Memory B cell (primary cell): Measurements from ENCODE around the gene MAP2.

ENCODE experiments used
- ATAC-seq: fragments of 150-1000 bp; cut with Tn5 transposase; 2 replicates; pipeline ENCODE4 v1.10.0; 2021; ENCODE audit warnings: low read depth, mild to moderate bottlenecking, moderate library complexity
- DNase-seq, 2 donors: peaks; one replicate each; pipeline ENCODE4 v3.0.0; 2022; ENCODE audit warnings: low spot score in 2 of 2
- H3K27ac Mint-ChIP-seq: one replicate; pipeline ENCODE4 v1.8.0; 2022; ENCODE audit warnings: mild to moderate bottlenecking, moderate library complexity, mixed read lengths
- H3K27me3 Mint-ChIP-seq: one replicate; pipeline ENCODE4 v1.8.0; 2022; ENCODE audit warnings: mixed read lengths
- H3K36me3 Mint-ChIP-seq: one replicate; pipeline ENCODE4 v1.8.0; 2022; ENCODE audit warnings: mild to moderate bottlenecking, mixed read lengths
- H3K4me1 Mint-ChIP-seq: one replicate; pipeline ENCODE4 v1.8.0; 2022; ENCODE audit warnings: mixed read lengths
- H3K4me3 Mint-ChIP-seq: one replicate; pipeline ENCODE4 v1.8.0; 2022; ENCODE audit warnings: mild to moderate bottlenecking, moderate library complexity, mixed read lengths
- H3K9me3 Mint-ChIP-seq: one replicate; pipeline ENCODE4 v1.8.0; 2022; ENCODE audit warnings: mixed read lengths

Gene MAP2

GRCh38 chr2:209666296-209666695 is 242.4 kb downstream of the MAP2 start:
- H3K36me3 Mint-ChIP-seq: no peaks in the 10 kb centered on the region
- H3K4me3 Mint-ChIP-seq: no peak overlapping the region
- DNase-seq (no peak), ATAC-seq (no peak)
- H3K27me3 Mint-ChIP-seq: no peaks in the 10 kb centered on the region
- H3K9me3 Mint-ChIP-seq: no peaks in the 10 kb centered on the region
- H3K4me1 Mint-ChIP-seq: no peaks in the 10 kb centered on the region
- no peak overlapping the region for H3K27ac Mint-ChIP-seq

- Mint-ChIP-seq H3K4me1 (no peaks in the 10 kb centered on the region), H3K4me3 (no peak overlapping the region), H3K9me3 (peaks cover 2% of the 10 kb centered on the region), H3K36me3 (no peaks in the 10 kb centered on the region), H3K27me3 (no peaks in the 10 kb centered on the region), H3K27ac (no peak overlapping the region)
- no peak for ATAC-seq
- no peak for DNase-seq
These were observed 247.3 kb downstream of the MAP2 start for GRCh38 chr2:209671020-209671680.

GRCh38 chr2:209673811-209674210 is 250.0 kb downstream of the MAP2 start:
- ATAC-seq: no peak

GRCh38 chr2:209680596-209680995 is 256.7 kb downstream of the MAP2 start:
- no peak overlapping the region for H3K27ac Mint-ChIP-seq
- no peak overlapping the region for H3K4me3 Mint-ChIP-seq
- H3K9me3 Mint-ChIP-seq: peaks cover 3% of the 10 kb centered on the region
- ATAC-seq (no peak), DNase-seq (no peak)
- H3K4me1 Mint-ChIP-seq: no peaks in the 10 kb centered on the region
- H3K36me3 Mint-ChIP-seq: no peaks in the 10 kb centered on the region
- H3K27me3 Mint-ChIP-seq: no peaks in the 10 kb centered on the region

More at GRCh38 chr2:209673811-209674210, 250.0 kb downstream of the MAP2 start:
- DNase-seq: no peak
- no peaks in the 10 kb centered on the region for H3K36me3 Mint-ChIP-seq
- H3K9me3 Mint-ChIP-seq: peaks cover 3% of the 10 kb centered on the region
- no peaks in the 10 kb centered on the region for H3K27me3 Mint-ChIP-seq
- no peak overlapping the region for H3K4me3 Mint-ChIP-seq
- H3K27ac Mint-ChIP-seq: no peak overlapping the region
- H3K4me1 Mint-ChIP-seq: no peaks in the 10 kb centered on the region

GRCh38 chr2:209681201-209681735 is 257.4 kb downstream of the MAP2 start:
- ATAC-seq (no peak), DNase-seq (no peak)
- no peak overlapping the region for H3K27ac Mint-ChIP-seq
- no peaks in the 10 kb centered on the region for H3K36me3 Mint-ChIP-seq
- H3K4me3 Mint-ChIP-seq: no peak overlapping the region
- no peaks in the 10 kb centered on the region for H3K4me1 Mint-ChIP-seq
- no peaks in the 10 kb centered on the region for H3K9me3 Mint-ChIP-seq
- no peaks in the 10 kb centered on the region for H3K27me3 Mint-ChIP-seq

GRCh38 chr2:209682646-209683045 is 258.8 kb downstream of the MAP2 start:
- Mint-ChIP-seq H3K27ac (no peak overlapping the region), H3K4me1 (no peaks in the 10 kb centered on the region), H3K36me3 (no peaks in the 10 kb centered on the region), H3K9me3 (no peaks in the 10 kb centered on the region), H3K4me3 (no peak overlapping the region), H3K27me3 (no peaks in the 10 kb centered on the region)
- ATAC-seq (no peak), DNase-seq (no peak)

- H3K27ac Mint-ChIP-seq: no peak overlapping the region
- DNase-seq: no peak
- no peaks in the 10 kb centered on the region for H3K36me3 Mint-ChIP-seq
- no peaks in the 10 kb centered on the region for H3K27me3 Mint-ChIP-seq
- H3K9me3 Mint-ChIP-seq: no peaks in the 10 kb centered on the region
- H3K4me1 Mint-ChIP-seq: no peaks in the 10 kb centered on the region
- no peak overlapping the region for H3K4me3 Mint-ChIP-seq
- ATAC-seq: no peak
These were observed 261.5 kb downstream of the MAP2 start for GRCh38 chr2:209685340-209685739.

- no peak for DNase-seq
- ATAC-seq: no peak
- H3K9me3 Mint-ChIP-seq: no peaks in the 10 kb centered on the region
- H3K4me3 Mint-ChIP-seq: no peak overlapping the region
- no peaks in the 10 kb centered on the region for H3K27me3 Mint-ChIP-seq
- no peaks in the 10 kb centered on the region for H3K4me1 Mint-ChIP-seq
- no peaks in the 10 kb centered on the region for H3K36me3 Mint-ChIP-seq
- H3K27ac Mint-ChIP-seq: no peak overlapping the region
These were observed 262.1 kb downstream of the MAP2 start for GRCh38 chr2:209685963-209686362.

- Mint-ChIP-seq H3K4me3 (no peak overlapping the region), H3K9me3 (no peaks in the 10 kb centered on the region), H3K36me3 (no peaks in the 10 kb centered on the region), H3K4me1 (no peaks in the 10 kb centered on the region), H3K27ac (no peak overlapping the region), H3K27me3 (no peaks in the 10 kb centered on the region)
- ATAC-seq: no peak
- no peak for DNase-seq
These were observed 262.6 kb downstream of the MAP2 start for GRCh38 chr2:209686448-209686847.

- H3K9me3 Mint-ChIP-seq: no peaks in the 10 kb centered on the region
- no peak for ATAC-seq
- H3K36me3 Mint-ChIP-seq: no peaks in the 10 kb centered on the region
- no peaks in the 10 kb centered on the region for H3K27me3 Mint-ChIP-seq
- DNase-seq: no peak
- H3K4me3 Mint-ChIP-seq: no peak overlapping the region
- no peak overlapping the region for H3K27ac Mint-ChIP-seq
- no peaks in the 10 kb centered on the region for H3K4me1 Mint-ChIP-seq
These were observed 263.6 kb downstream of the MAP2 start for GRCh38 chr2:209687323-209687969.

GRCh38 chr2:209688385-209688784 is 264.5 kb downstream of the MAP2 start:
- ATAC-seq (no peak), DNase-seq (no peak)
- Mint-ChIP-seq H3K9me3 (no peaks in the 10 kb centered on the region), H3K4me1 (no peaks in the 10 kb centered on the region), H3K4me3 (no peak overlapping the region), H3K27ac (no peak overlapping the region), H3K36me3 (peaks cover 1% of the 10 kb centered on the region), H3K27me3 (no peaks in the 10 kb centered on the region)

- no peak overlapping the region for H3K27ac Mint-ChIP-seq
- peaks cover 4% of the 10 kb centered on the region for H3K4me1 Mint-ChIP-seq
- no peaks in the 10 kb centered on the region for H3K27me3 Mint-ChIP-seq
- no peak for ATAC-seq
- no peaks in the 10 kb centered on the region for H3K9me3 Mint-ChIP-seq
- no peak for DNase-seq
- H3K36me3 Mint-ChIP-seq: peaks cover 1% of the 10 kb centered on the region
- H3K4me3 Mint-ChIP-seq: no peak overlapping the region
These were observed 266.3 kb downstream of the MAP2 start for GRCh38 chr2:209690029-209690754.

- DNase-seq (no peak), ATAC-seq (peak; percentile 44)
- Mint-ChIP-seq H3K9me3 (no peaks in the 10 kb centered on the region), H3K27ac (peak overlapping the region; percentile 91), H3K36me3 (peaks cover 1% of the 10 kb centered on the region), H3K4me1 (peaks cover 17% of the 10 kb centered on the region), H3K4me3 (peak overlapping the region; percentile 71), H3K27me3 (no peaks in the 10 kb centered on the region)
These were observed 270.9 kb downstream of the MAP2 start for GRCh38 chr2:209694748-209695147.
